Kidney (tissue), 14 donors: Measurements from ENCODE around the gene TMEM109. TPM values are rescaled to one million over a fixed set of nuclear protein-coding genes. Genes with fewer than 3 reads are reported as not detected.

ENCODE experiments used
- DNase-seq, 5 donors: peaks; one replicate each; pipeline ENCODE4 v3.0.0-alpha.2; 2013 to 2020
- FAIRE-seq: peaks from 2 replicates; lab custom pipeline; 2012; peaks lifted over from hg19 to GRCh38; lab: Jason Lieb, UNC
- H3K27ac ChIP-seq, 2 donors: one replicate each; pipeline ENCODE4 v1.7.0; 2013; ENCODE audit warnings: low read depth in 2 of 2, low read length in 2 of 2, inconsistent platforms in 1 of 2
- H3K27me3 ChIP-seq: one replicate; pipeline ENCODE4 v1.7.1; 2013; ENCODE audit warnings: low read length, inconsistent platforms; ENCODE audit not compliant: control insufficient read depth, insufficient read depth
- H3K36me3 ChIP-seq, 3 donors: one replicate each; pipeline versions ENCODE4 v1.7.0 to v1.7.1; 2013; ENCODE audit warnings: low read length in 3 of 3, control low read depth in 1 of 3, inconsistent platforms in 1 of 3; ENCODE audit not compliant: insufficient read depth in 3 of 3, control insufficient read depth in 2 of 3
- H3K4me1 ChIP-seq, 3 donors: one replicate each; pipeline versions ENCODE4 v1.7.0 to v1.7.1; 2013; ENCODE audit warnings: low read length in 3 of 3, inconsistent platforms in 1 of 3, low read depth in 1 of 3; ENCODE audit not compliant: control insufficient read depth in 2 of 3, insufficient read depth in 2 of 3
- H3K4me3 ChIP-seq, 3 donors: one replicate each; pipeline versions ENCODE4 v1.7.0 to v1.8.1; 2013; ENCODE audit warnings: low read length in 3 of 3, control low read depth in 1 of 3, inconsistent platforms in 1 of 3
- H3K9ac ChIP-seq, 3 donors: one replicate each; pipeline versions ENCODE4 v1.7.0 to v1.7.1; 2013; ENCODE audit warnings: low read length in 3 of 3, control low read depth in 1 of 3, inconsistent platforms in 1 of 3
- H3K9me3 ChIP-seq, 3 donors: one replicate each; pipeline versions ENCODE4 v1.7.0 to v1.7.1; 2013; ENCODE audit warnings: low read length in 3 of 3, control low read depth in 1 of 3, inconsistent platforms in 1 of 3; ENCODE audit not compliant: control insufficient read depth in 2 of 3, insufficient read depth in 1 of 3
- intact Hi-C: fragments of 100-400 bp; cut with DNase I; formaldehyde crosslinking; loops from one replicate; pipeline ENCODE4 v1.11.1; 2022
- polyA plus RNA-seq: library from polyadenylated mRNA; stranded (reverse); fragments of 350-450 nt; fragmentation: Illumina TruSeq; extraction: RNeasy Lipid Tissue Mini Kit (QIAGEN cat#74804); gene quantifications from one replicate; pipeline ENCODE4 v1.2.3, GENCODE V29; 2014; ENCODE audit warnings: low read depth, low replicate concordance; ENCODE audit not compliant: insufficient read depth
- total RNA-seq: library from RNA; stranded (reverse); fragmentation: NEBNext Ultra II Directional; extraction: Animal tissue kit (Norgen Biotek cat#: 25700); gene quantifications from one replicate; pipeline ENCODE4 v1.2.1, GENCODE V29; 2021
- TF ChIP-seq, protein P1 (sequence below): IDR thresholded peaks from 3 replicates; pipeline ENCODE4 v1.5.1; 2012; ENCODE audit warnings: mild to moderate bottlenecking, moderate library complexity, borderline replicate concordance; ENCODE audit not compliant: insufficient read depth; ENCODE audit errors: extremely low read depth
- donor health status: control.
- donor health status: control.
- donor health status: control.
- donor health status: control.
- donor health status: control.
- donor health status: DM: yes; HTN: yes; CAD: no.
- donor health status: Normal renal cell carcinoma (clear cell type).

The TMEM109 gene
- total and polyA plus RNA-seq, 2 donors from 2014 or later, result 130 to 139 TPM

DNA sequence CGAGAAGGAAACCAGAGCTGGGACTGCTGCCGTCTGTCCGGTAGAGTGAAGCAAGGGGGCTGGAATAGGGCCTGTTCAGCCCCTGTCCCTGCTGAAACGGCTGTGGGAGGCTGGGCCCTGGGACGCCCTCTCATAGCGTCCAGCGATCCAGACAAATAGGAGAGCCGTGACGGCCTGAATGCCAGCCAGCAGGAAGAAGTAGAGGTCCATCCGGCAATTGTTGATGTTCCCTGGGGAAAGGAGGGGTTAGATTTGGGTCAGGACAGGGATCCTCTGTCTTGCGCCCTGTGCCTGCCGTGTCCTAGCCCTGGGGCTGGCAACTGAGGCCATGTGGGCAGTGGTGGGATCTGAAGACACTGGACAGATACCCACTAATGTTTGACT is 23.2 kb downstream of the TMEM109 start:
- intact Hi-C loops, result no loop called here
- Histone ChIP-seq H3K9me3 (no peaks in the 10 kb centered on the region), H3K27ac (peak overlapping the region in 1 of 2 donors; percentile 28), H3K9ac (no peak overlapping the region), H3K36me3 (no peaks in the 10 kb centered on the region), H3K4me3 (no peak overlapping the region), H3K4me1 (no peaks in the 10 kb centered on the region), H3K27me3 (no peaks in the 10 kb centered on the region)
- FAIRE-seq (no peak), DNase-seq (peak in 1 of 5 donors; percentile 21)
- TF ChIP-seq, protein P1, sequence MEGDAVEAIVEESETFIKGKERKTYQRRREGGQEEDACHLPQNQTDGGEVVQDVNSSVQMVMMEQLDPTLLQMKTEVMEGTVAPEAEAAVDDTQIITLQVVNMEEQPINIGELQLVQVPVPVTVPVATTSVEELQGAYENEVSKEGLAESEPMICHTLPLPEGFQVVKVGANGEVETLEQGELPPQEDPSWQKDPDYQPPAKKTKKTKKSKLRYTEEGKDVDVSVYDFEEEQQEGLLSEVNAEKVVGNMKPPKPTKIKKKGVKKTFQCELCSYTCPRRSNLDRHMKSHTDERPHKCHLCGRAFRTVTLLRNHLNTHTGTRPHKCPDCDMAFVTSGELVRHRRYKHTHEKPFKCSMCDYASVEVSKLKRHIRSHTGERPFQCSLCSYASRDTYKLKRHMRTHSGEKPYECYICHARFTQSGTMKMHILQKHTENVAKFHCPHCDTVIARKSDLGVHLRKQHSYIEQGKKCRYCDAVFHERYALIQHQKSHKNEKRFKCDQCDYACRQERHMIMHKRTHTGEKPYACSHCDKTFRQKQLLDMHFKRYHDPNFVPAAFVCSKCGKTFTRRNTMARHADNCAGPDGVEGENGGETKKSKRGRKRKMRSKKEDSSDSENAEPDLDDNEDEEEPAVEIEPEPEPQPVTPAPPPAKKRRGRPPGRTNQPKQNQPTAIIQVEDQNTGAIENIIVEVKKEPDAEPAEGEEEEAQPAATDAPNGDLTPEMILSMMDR, result no peak

DNA sequence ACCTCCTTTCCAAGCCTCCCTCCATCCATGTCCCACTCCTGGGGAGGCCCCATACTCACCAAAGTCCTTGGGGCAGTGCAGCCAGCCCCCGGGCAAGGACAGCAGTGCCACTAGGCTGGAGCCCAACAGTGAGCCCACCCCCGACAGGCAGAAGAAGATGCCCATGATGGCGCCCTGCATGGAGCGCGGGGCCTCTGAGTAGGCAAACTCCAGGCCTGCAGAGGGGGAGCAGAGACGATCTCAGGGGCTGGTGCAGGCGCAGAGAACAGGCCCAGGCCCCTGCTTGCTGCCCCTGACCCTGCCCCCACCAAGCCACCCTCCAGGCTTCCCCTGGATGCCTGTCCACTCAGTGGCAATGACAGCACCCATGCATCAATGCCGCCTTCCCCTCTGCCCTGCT is 23.9 kb downstream of the TMEM109 start:
- DNase-seq, result no peak
- H3K9me3 ChIP-seq, result no peaks in the 10 kb centered on the region
- H3K9ac ChIP-seq, result no peak overlapping the region
- H3K36me3 ChIP-seq, result no peaks in the 10 kb centered on the region
- H3K4me3 ChIP-seq, result no peak overlapping the region
- H3K27ac ChIP-seq, result no peak overlapping the region
- intact Hi-C loops, result no loop called here
- no peak for FAIRE-seq
- TF ChIP-seq, protein P1, result no peak
- no peaks in the 10 kb centered on the region for H3K27me3 ChIP-seq
- H3K4me1 ChIP-seq, result no peaks in the 10 kb centered on the region

DNA sequence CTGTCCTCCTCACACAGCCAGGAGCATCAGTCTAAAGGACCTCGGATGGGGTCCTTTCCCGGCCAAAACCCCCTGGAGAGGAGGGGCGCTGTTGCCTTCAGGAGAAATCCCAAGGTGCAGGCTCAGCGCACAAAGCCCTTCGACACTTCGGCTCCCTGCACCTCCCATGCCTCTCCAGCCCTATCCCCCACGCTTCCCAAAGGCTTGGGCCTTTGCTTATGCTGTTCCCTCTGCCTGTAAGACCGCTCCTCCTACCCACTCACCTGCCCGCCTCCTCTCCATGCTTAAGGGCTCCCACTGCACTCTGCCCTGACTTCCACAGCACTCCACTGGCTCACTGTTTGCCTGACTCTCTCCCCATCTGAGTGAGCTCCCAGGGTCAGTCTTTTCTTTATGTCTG is 24.5 kb downstream of the TMEM109 start:
- H3K27ac ChIP-seq, result no peak overlapping the region
- no peaks in the 10 kb centered on the region for H3K36me3 ChIP-seq
- no peak for FAIRE-seq

More for the DNA sequence above, 24.5 kb downstream of the TMEM109 start:
- intact Hi-C loops, result no loop called here
- H3K9me3 ChIP-seq, result no peaks in the 10 kb centered on the region
- H3K4me3 ChIP-seq, result no peak overlapping the region
- H3K9ac ChIP-seq, result no peak overlapping the region
- TF ChIP-seq, protein P1, result no peak
- DNase-seq, result no peak
- no peaks in the 10 kb centered on the region for H3K4me1 ChIP-seq
- no peaks in the 10 kb centered on the region for H3K27me3 ChIP-seq
